Endothelial cell of umbilical vein (primary cell): Measurements from ENCODE around the gene ARID1B. TPM values are rescaled to one million over a fixed set of nuclear protein-coding genes. Genes with fewer than 3 reads are reported as not detected.

Source experiments
- BruUV-seq: library from RNA; stranded (reverse); fragments of 400-500 nt; replicated peaks from 2 replicates; lab custom pipeline; 2021; lab: Mats Ljungman, UMichigan
- CTCF ChIA-PET: fragments of 300-600, 350-600 bp; sonication (Branson Sonifier 250); formaldehyde crosslinking; loops from one replicate; lab custom pipeline; 2021; ENCODE audit warnings: antibody characterized with exemption, inconsistent platforms; lab: Charles Lee
- POLR2A ChIA-PET: fragments of 300-600, 350-600 bp; sonication (Branson Sonifier 250); formaldehyde crosslinking; loops from one replicate; lab custom pipeline; 2021; ENCODE audit warnings: antibody characterized with exemption, inconsistent platforms; lab: Charles Lee
- DNase-seq: peaks from one replicate; pipeline ENCODE4 v3.0.0-alpha.2; 2011; ENCODE audit warnings: low read depth, low spot score
- FAIRE-seq: peaks from 2 replicates; lab custom pipeline; 2011; peaks lifted over from hg19 to GRCh38; lab: Jason Lieb, UNC
- H2AFZ ChIP-seq: 2 replicates; pipeline ENCODE4 v1.6.0; 2012; ENCODE audit warnings: low read depth, low read length, control low read depth, inconsistent platforms
- H3K27ac ChIP-seq: 2 replicates; pipeline ENCODE4 v1.5.1; 2011; ENCODE audit warnings: low read depth, mild to moderate bottlenecking, control low read depth, low read length, moderate library complexity; ENCODE audit not compliant: insufficient read depth
- H3K27me3 ChIP-seq, 2 experiments: 2 replicates each; pipeline versions ENCODE4 v1.6.0 to v1.6.1; 2011; ENCODE audit warnings: low read length in 2 of 2, mixed read lengths in 1 of 2; ENCODE audit not compliant: control insufficient read depth in 2 of 2, insufficient read depth in 2 of 2
- H3K36me3 ChIP-seq, 2 experiments: 2 replicates in 1 of 2; 3 replicates in 1 of 2; pipeline ENCODE4 v1.5.1; 2011; ENCODE audit warnings: low read length in 2 of 2, mild to moderate bottlenecking in 1 of 2, moderate library complexity in 1 of 2; ENCODE audit not compliant: control insufficient read depth in 2 of 2, insufficient read depth in 2 of 2; ENCODE audit errors: extremely low read depth in 1 of 2
- H3K4me1 ChIP-seq: 3 replicates; pipeline ENCODE4 v1.5.1; 2011; ENCODE audit warnings: mild to moderate bottlenecking, low read length; ENCODE audit not compliant: control insufficient read depth, insufficient read depth; ENCODE audit errors: extremely low read depth
- H3K4me2 ChIP-seq: 2 replicates; pipeline ENCODE4 v1.6.1; 2011; ENCODE audit warnings: low read length, control low read depth, mixed read lengths; ENCODE audit not compliant: insufficient read depth
- H3K4me3 ChIP-seq, 3 experiments: fragments of 200-600 bp in 1 of 3; sonication (generic), shearing (Covaris generic) in 1 of 3; replicated peaks in 1 of 3; 2 replicates each; pipeline ENCODE4 v1.5.1; 2011 to 2016; ENCODE audit warnings: control low read depth in 3 of 3, low read length in 3 of 3, mild to moderate bottlenecking in 2 of 3, inconsistent platforms in 1 of 3, low read depth in 1 of 3, moderate library complexity in 1 of 3; ENCODE audit not compliant: insufficient read depth in 1 of 3
- H3K79me2 ChIP-seq: 2 replicates; pipeline ENCODE4 v1.6.0; 2012; ENCODE audit warnings: low read length, inconsistent platforms; ENCODE audit not compliant: control insufficient read depth, insufficient read depth
- H3K9ac ChIP-seq: replicated peaks from 2 replicates; pipeline ENCODE3; 2011; ENCODE audit warnings: low read length, control low read depth; ENCODE audit not compliant: insufficient read depth; ENCODE audit errors: extremely low read depth
- H3K9me1 ChIP-seq: replicated peaks from 3 replicates; pipeline ENCODE4 v1.6.0; 2011; ENCODE audit warnings: mild to moderate bottlenecking, low read length; ENCODE audit not compliant: control insufficient read depth, insufficient read depth; ENCODE audit errors: extremely low read depth
- H3K9me3 ChIP-seq: replicated peaks from 2 replicates; pipeline ENCODE4 v1.5.1; 2012; ENCODE audit warnings: low read length, inconsistent platforms; ENCODE audit not compliant: control insufficient read depth, insufficient read depth
- H4K20me1 ChIP-seq: replicated peaks from 2 replicates; pipeline ENCODE3; 2011; ENCODE audit warnings: mild to moderate bottlenecking, low read length; ENCODE audit not compliant: control insufficient read depth, insufficient read depth; ENCODE audit errors: extremely low read depth
- EZH2 ChIP-seq: IDR thresholded peaks from 2 replicates; pipeline ENCODE4 v1.6.1; 2012; ENCODE audit warnings: borderline replicate concordance, low read depth, mild to moderate bottlenecking, moderate library complexity, low read length, inconsistent platforms; ENCODE audit not compliant: severe bottlenecking
- FOS ChIP-seq: IDR thresholded peaks from 2 replicates; pipeline ENCODE4 v1.6.1; 2011; ENCODE audit warnings: mild to moderate bottlenecking, low read length, moderate library complexity, borderline replicate concordance; ENCODE audit not compliant: insufficient read depth
- GATA2 ChIP-seq: IDR thresholded peaks from 2 replicates; pipeline ENCODE4 v1.7.0; 2011; ENCODE audit warnings: low read depth, mild to moderate bottlenecking, moderate library complexity, mixed read lengths, low read length; ENCODE audit not compliant: insufficient read length, insufficient read depth
- JUN ChIP-seq: IDR thresholded peaks from 2 replicates; pipeline ENCODE4 v1.6.1; 2011; ENCODE audit warnings: borderline replicate concordance, low read depth; ENCODE audit not compliant: insufficient read length, insufficient read depth
- MYC ChIP-seq: IDR thresholded peaks from one replicate; pipeline ENCODE4 v1.6.1; 2011; ENCODE audit warnings: mild to moderate bottlenecking, low read depth, low read length
- POLR2A ChIP-seq: IDR thresholded peaks from 2 replicates; pipeline ENCODE4 v1.6.1; 2012; ENCODE audit warnings: low read depth, mild to moderate bottlenecking, control low read depth, low read length
- POLR2AphosphoS5 ChIP-seq: IDR thresholded peaks from 2 replicates; pipeline ENCODE4 v1.6.1; 2012; ENCODE audit warnings: low read depth, mild to moderate bottlenecking, control low read depth, low read length, moderate library complexity; ENCODE audit not compliant: insufficient read depth
- dilution Hi-C: fragments of 300-500 bp; cut with MboI; formaldehyde crosslinking; loops from one replicate; pipeline ENCODE4 v1.15.0; 2019; ENCODE audit warnings: low sequenced_read_pairs; ENCODE audit not compliant: extremely low pct_ligation_motif_present
- intact Hi-C: fragments of 100-400 bp; cut with micrococcal nuclease; formaldehyde crosslinking; loops from one replicate; pipeline ENCODE4 v1.10.0; 2022
- polyA plus RNA-seq, 4 experiments: library from polyadenylated mRNA; depleted of rRNA in 3 of 4; stranded (reverse) in 3 of 4; unstranded in 1 of 4; fragments of >200 nt; gene quantifications; 2 replicates each; pipeline versions ENCODE4 v1.2.1 to v1.2.3, GENCODE V29; 2011 to 2012; ENCODE audit warnings: missing spikeins in 1 of 4
- total RNA-seq: library from RNA; stranded (reverse); gene quantifications from 2 replicates; pipeline ENCODE4 v1.2.3, GENCODE V29; 2021
- TF ChIP-seq, protein P1 (sequence below): IDR thresholded peaks from 2 replicates; pipeline ENCODE4 v1.6.1; 2011; ENCODE audit not compliant: insufficient read depth, insufficient read length
- TF ChIP-seq, protein P2 (sequence below), 2 donors: IDR thresholded peaks; 1 replicate in 1 of 2; 2 replicates in 1 of 2; pipeline ENCODE4 v1.5.1; 2011; ENCODE audit warnings: low read length in 2 of 2, mild to moderate bottlenecking in 2 of 2, moderate library complexity in 2 of 2, control low read depth in 1 of 2, inconsistent platforms in 1 of 2, low read depth in 1 of 2; ENCODE audit not compliant: insufficient read depth in 1 of 2; ENCODE audit errors: extremely low read depth in 1 of 2

Gene ARID1B
- total and polyA plus RNA-seq, 2 donors (not counting 3 experiments of a cell fraction or from before 2014, with no cell fraction given), result 21.8 to 89.5 TPM

DNA sequence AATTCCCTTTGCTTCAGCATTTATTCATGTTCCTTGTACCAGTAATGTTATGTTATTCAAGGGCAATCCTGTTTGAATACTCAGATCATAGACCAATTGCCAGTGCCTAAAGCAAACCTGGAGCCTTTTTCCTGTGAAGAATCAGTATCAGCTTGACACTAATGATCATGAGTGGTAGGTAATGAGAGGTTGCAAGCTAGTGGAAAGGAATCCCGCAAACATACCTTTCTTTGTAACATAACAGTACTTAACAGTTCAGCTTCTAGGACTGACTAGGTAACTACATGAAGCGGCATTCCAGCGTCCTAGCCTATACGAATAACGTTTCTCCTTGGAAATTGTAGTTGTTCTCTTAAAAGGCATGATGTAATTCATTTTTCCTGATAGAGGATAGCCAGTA lies 292.4 kb downstream of the ARID1B start:
- H3K9me3 ChIP-seq, result no peaks in the 10 kb centered on the region
- H3K4me2 ChIP-seq, result no peak overlapping the region
- BruUV-seq, result no TSS peak
- H4K20me1 ChIP-seq, result no peaks in the 10 kb centered on the region
- no peaks in the 10 kb centered on the region for H3K36me3 ChIP-seq
- no peak for DNase-seq
- dilution Hi-C loops (no loop called here), intact Hi-C loops (no loop called here)
- H3K79me2 ChIP-seq, result peaks cover 6% of the 10 kb centered on the region
- CTCF ChIA-PET, result interaction anchor here (1.4 kb wide), 1 partner anchor 9 kb away, joined by 4 read pairs; no protein-coding TSS in a partner anchor
- H3K9me1 ChIP-seq, result no peaks in the 10 kb centered on the region
- TF ChIP-seq EZH2, result no peak
- no peak for TF ChIP-seq MYC
- TF ChIP-seq JUN, result no peak
- no peak for TF ChIP-seq FOS
- TF ChIP-seq, protein P1, sequence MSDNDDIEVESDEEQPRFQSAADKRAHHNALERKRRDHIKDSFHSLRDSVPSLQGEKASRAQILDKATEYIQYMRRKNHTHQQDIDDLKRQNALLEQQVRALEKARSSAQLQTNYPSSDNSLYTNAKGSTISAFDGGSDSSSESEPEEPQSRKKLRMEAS, result no peak
- TF ChIP-seq POLR2A, result no peak
- no peak for TF ChIP-seq GATA2
- TF ChIP-seq, protein P2, sequence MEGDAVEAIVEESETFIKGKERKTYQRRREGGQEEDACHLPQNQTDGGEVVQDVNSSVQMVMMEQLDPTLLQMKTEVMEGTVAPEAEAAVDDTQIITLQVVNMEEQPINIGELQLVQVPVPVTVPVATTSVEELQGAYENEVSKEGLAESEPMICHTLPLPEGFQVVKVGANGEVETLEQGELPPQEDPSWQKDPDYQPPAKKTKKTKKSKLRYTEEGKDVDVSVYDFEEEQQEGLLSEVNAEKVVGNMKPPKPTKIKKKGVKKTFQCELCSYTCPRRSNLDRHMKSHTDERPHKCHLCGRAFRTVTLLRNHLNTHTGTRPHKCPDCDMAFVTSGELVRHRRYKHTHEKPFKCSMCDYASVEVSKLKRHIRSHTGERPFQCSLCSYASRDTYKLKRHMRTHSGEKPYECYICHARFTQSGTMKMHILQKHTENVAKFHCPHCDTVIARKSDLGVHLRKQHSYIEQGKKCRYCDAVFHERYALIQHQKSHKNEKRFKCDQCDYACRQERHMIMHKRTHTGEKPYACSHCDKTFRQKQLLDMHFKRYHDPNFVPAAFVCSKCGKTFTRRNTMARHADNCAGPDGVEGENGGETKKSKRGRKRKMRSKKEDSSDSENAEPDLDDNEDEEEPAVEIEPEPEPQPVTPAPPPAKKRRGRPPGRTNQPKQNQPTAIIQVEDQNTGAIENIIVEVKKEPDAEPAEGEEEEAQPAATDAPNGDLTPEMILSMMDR (IDR thresholded peaks at IDR 0.05; ENCODE audit: extremely low read depth in 1 of 2, insufficient read depth in 1 of 2, low read depth in 1 of 2, low read length in 2 of 2), result no peak
- no peak for TF ChIP-seq POLR2AphosphoS5
- H3K4me1 ChIP-seq, result peaks cover 2% of the 10 kb centered on the region
- POLR2A ChIA-PET, result no interaction called here
- H3K9ac ChIP-seq, result no peak overlapping the region
- FAIRE-seq, result no peak
- H3K27me3 ChIP-seq, result no peaks in the 10 kb centered on the region
- no peak overlapping the region for H2AFZ ChIP-seq
- H3K4me3 ChIP-seq, result no peak overlapping the region
- no peak overlapping the region for H3K27ac ChIP-seq
